ENCODE results near the gene ZBTB38. TPM values are rescaled to one million over a fixed set of nuclear protein-coding genes. Genes with fewer than 3 reads are reported as not detected.

ZBTB38 gene
- total and polyA plus RNA-seq, 2 donors (not counting 1 experiment from before 2014, with no cell fraction given): 13.8 to 71.2 TPM

- WGBS (ENCODE audit: insufficient coverage): no CpG with 5 or more reads among the region's 5 CpGs
- intact Hi-C loops (cut with micrococcal nuclease): no loop called here
- CTCF ChIA-PET: no interaction called here
- TF ChIP-seq EZH2 (IDR thresholded peaks at IDR 0.05; ENCODE audit: borderline replicate concordance, insufficient read depth, low read depth, low read length, poor library complexity, severe bottlenecking): no peak
- Histone ChIP-seq H3K79me2 (ENCODE audit: control insufficient read depth, insufficient read depth, low read length) (no peaks in the 10 kb centered on the region), H3K36me3 (replicated peaks in 1 of 2; ENCODE audit: control extremely low read depth in 1 of 2, control insufficient read depth in 1 of 2, extremely low read depth in 1 of 2, insufficient read depth in 2 of 2, low read length in 1 of 2) (no peaks in the 10 kb centered on the region), H3K4me2 (replicated peaks; ENCODE audit: low read depth, low read length, poor library complexity, severe bottlenecking) (no peak overlapping the region), H4K20me1 (ENCODE audit: control insufficient read depth, insufficient read depth, low read length, poor library complexity, severe bottlenecking) (no peaks in the 10 kb centered on the region), H3K27ac (ENCODE audit: low read length in 2 of 2) (no peak overlapping the region), H3K9ac (ENCODE audit: low read length) (no peak overlapping the region), H3K9me3 (ENCODE audit: control extremely low read depth in 1 of 3, control insufficient read depth in 2 of 3, insufficient read depth in 1 of 3, low read length in 2 of 3) (no peaks in the 10 kb centered on the region), H2AFZ (ENCODE audit: insufficient read depth, low read depth, low read length, poor library complexity, severe bottlenecking) (no peak overlapping the region), H3K4me3 (ENCODE audit: control extremely low read depth in 1 of 5, extremely low read depth in 1 of 5, insufficient read depth in 1 of 5, low read depth in 2 of 5, low read length in 4 of 5) (no peak overlapping the region), H3K27me3 (replicated peaks in 1 of 4; ENCODE audit: control extremely low read depth in 1 of 4, control insufficient read depth in 3 of 4, insufficient read depth in 4 of 4, low read length in 3 of 4) (peaks cover 0 to 3% (median 0%) of the 10 kb centered on the region in 4 experiments), H3K4me1 (ENCODE audit: control insufficient read depth in 2 of 2, insufficient read depth in 2 of 2, low read length in 2 of 2) (no peaks in the 10 kb centered on the region)
- Mint-ChIP-seq H3K27me3 (no peaks in the 10 kb centered on the region), H3K4me3 (no peak overlapping the region), H3K27ac (no peak overlapping the region), H3K4me1 (peaks cover 14% of the 10 kb centered on the region), H3K9me3 (ENCODE audit: insufficient read depth) (peaks cover 7% of the 10 kb centered on the region)
- ATAC-seq (ENCODE audit: low read depth) (no peak), DNase-seq (no peak)
- POLR2A ChIA-PET: no interaction called here
Measured at GRCh38 chr3:141395005-141395589, 26.8 kb downstream of the ZBTB38 start.

GRCh38 chr3:141397996-141398395 lies 29.7 kb downstream of the ZBTB38 start:
- ATAC-seq (ENCODE audit: low read depth) (no peak), DNase-seq (no peak)
- Mint-ChIP-seq H3K4me1 (peaks cover 25% of the 10 kb centered on the region), H3K4me3 (no peak overlapping the region), H3K27me3 (no peaks in the 10 kb centered on the region), H3K9me3 (ENCODE audit: insufficient read depth) (peaks cover 7% of the 10 kb centered on the region), H3K27ac (no peak overlapping the region)
- Histone ChIP-seq H3K4me1 (ENCODE audit: control insufficient read depth in 2 of 2, insufficient read depth in 2 of 2, low read length in 2 of 2) (peaks cover 6 to 11% of the 10 kb centered on the region in 2 donors), H3K27ac (ENCODE audit: low read length in 2 of 2) (no peak overlapping the region), H4K20me1 (ENCODE audit: control insufficient read depth, insufficient read depth, low read length, poor library complexity, severe bottlenecking) (no peaks in the 10 kb centered on the region), H3K4me2 (replicated peaks; ENCODE audit: low read depth, low read length, poor library complexity, severe bottlenecking) (no peak overlapping the region), H3K4me3 (ENCODE audit: control extremely low read depth in 1 of 5, extremely low read depth in 1 of 5, insufficient read depth in 1 of 5, low read depth in 2 of 5, low read length in 4 of 5) (no peak overlapping the region), H3K79me2 (ENCODE audit: control insufficient read depth, insufficient read depth, low read length) (no peaks in the 10 kb centered on the region), H3K36me3 (replicated peaks in 1 of 2; ENCODE audit: control extremely low read depth in 1 of 2, control insufficient read depth in 1 of 2, extremely low read depth in 1 of 2, insufficient read depth in 2 of 2, low read length in 1 of 2) (no peaks in the 10 kb centered on the region), H2AFZ (ENCODE audit: insufficient read depth, low read depth, low read length, poor library complexity, severe bottlenecking) (no peak overlapping the region), H3K9ac (ENCODE audit: low read length) (no peak overlapping the region), H3K27me3 (replicated peaks in 1 of 4; ENCODE audit: control extremely low read depth in 1 of 4, control insufficient read depth in 3 of 4, insufficient read depth in 4 of 4, low read length in 3 of 4) (no peaks in the 10 kb centered on the region), H3K9me3 (ENCODE audit: control extremely low read depth in 1 of 3, control insufficient read depth in 2 of 3, insufficient read depth in 1 of 3, low read length in 2 of 3) (no peaks in the 10 kb centered on the region)
- intact Hi-C loops (cut with micrococcal nuclease): no loop called here
- 100% methylated on average over 1 of the region's 5 CpGs for WGBS (ENCODE audit: insufficient coverage)
- no peak for TF ChIP-seq EZH2 (IDR thresholded peaks at IDR 0.05; ENCODE audit: borderline replicate concordance, insufficient read depth, low read depth, low read length, poor library complexity, severe bottlenecking)
- no peak for TF ChIP-seq CTCF (IDR thresholded peaks at IDR 0.05)
- ChIA-PET POLR2A (no interaction called here), CTCF (interaction anchor here (1.7 kb wide), 1 partner anchor 57 kb away, joined by 5 read pairs; no protein-coding TSS in a partner anchor)

Measured in B cell (primary cell).